NCI-H774 (cell line): ENCODE data around the gene ARCN1.
"Not testable (repeated sequence)": the region's sequence is repeated elsewhere in the genome, so short reads cannot be mapped to it uniquely, and the experiment has no call there.

ENCODE experiments used
- DNase-seq: peaks from one replicate; lab custom pipeline; 2025; lab: John Stamatoyannopoulos, UW

ARCN1 gene

DNA sequence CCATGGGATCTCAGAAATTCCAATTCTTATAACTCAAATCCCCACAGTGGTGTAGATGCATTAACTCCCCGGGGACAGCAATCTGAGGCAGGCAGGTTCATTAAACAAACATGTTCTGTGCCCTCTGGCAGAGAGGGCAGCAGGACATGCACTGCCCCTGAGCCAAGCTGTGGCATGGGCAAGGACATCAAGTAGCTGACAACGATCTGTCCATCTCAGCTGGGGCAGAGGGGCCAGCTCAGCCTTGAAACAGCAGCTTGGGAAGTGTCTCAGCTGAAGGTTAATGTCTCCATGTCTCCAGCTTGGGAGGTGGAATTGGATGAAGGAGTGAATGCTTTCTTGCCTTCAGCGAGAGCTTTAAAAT lies 27.6 kb upstream of the ARCN1 start:
- DNase-seq, result no peak

DNA sequence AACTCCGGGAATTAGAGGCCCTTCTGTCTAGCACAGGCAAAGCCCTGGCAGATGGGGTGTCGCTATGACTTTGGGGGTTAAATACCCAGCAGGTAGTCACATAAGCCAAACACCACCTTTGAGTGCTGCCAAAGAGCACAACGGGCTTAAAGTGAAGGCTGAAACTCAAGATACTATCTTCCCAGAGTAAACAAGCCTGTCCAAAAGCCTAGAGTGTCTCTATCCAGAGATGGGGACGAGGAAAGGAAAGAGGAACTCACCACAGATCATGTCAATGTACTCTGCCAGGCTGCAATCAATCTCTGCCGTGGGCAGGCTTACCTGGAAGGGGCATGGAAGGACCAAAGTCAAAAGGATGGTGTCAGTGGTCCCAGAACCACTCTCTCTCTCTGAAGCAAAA lies 26.7 kb upstream of the ARCN1 start:
- no peak for DNase-seq

DNA sequence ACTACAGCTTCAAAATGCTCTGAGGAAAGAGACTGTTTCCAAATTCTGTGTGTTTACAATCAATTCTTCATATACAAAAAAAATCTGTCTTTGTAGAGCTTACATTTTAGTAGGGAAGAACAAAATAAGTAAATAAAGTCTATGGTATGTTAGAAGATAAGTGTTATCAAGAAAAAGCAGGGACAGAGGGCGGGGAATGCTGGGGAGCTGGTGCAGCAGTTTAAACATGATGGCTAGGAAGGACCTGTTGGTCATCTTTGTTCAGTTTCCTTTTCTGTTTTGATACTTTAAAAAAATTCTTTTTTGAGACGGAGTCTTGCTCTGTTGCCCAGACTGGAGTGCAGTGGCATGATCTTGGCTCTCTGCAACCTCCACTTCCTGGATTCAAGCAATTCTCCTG lies 25.1 kb upstream of the ARCN1 start:
- DNase-seq, result no peak

DNA sequence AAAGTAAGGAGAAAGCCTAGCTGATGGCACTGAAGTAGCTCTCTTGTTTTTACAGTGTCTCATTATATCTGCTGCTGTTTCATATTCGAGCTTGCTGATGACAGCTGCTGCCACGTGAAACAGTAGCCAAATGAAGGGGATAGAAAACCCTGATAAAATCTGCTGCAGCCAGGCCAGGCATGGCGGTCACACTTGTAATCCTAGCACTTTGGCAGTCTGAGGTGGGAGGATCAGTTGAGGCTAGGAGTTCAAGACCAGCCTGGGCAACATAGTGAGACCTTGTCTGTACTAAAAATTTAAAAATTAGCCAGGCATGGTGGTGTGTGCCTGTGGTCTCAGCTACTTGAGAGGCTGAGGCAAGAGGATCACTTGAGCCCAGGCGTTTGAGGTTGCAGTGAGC lies 19.9 kb upstream of the ARCN1 start:
- DNase-seq, result no peak

DNA sequence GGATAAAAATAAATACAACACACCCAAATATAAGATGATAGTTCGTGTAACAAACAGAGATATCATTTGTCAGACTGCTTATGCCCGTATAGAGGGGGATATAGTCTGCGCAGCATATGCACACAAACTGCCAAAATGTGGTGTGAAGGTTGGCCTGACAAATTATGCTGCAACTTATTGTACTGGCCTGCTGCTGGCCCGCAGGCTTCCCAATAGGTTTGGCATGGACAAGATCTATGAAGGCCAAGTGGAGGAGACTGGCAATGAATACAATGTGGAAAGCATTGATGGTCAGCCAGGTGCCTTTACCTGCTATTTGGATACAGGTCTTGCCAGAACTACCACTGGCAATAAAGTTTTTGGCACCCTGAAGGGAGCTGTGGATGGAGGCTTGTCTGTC lies 11.4 kb upstream of the ARCN1 start:
- DNase-seq, result no peak

DNA sequence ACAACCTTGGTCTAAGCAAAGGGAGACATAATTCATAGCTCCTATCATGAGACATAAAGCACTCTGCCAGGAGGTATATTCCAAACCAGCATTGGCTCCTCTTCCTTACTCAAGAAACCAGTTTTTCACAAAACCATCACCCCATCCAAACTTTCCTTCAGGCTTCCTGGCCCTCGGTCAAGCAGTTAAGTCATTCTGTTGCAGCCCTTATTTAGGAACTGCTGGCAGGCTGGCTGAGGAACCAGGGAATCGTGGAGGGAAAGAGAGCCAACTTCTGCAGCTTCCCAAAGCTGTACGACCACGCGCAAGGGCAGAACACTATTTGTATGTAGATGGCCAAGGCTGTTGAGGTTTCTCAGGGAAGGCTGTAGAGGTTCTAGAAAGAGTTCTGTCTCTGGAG lies 7.2 kb upstream of the ARCN1 start:
- DNase-seq, result no peak

DNA sequence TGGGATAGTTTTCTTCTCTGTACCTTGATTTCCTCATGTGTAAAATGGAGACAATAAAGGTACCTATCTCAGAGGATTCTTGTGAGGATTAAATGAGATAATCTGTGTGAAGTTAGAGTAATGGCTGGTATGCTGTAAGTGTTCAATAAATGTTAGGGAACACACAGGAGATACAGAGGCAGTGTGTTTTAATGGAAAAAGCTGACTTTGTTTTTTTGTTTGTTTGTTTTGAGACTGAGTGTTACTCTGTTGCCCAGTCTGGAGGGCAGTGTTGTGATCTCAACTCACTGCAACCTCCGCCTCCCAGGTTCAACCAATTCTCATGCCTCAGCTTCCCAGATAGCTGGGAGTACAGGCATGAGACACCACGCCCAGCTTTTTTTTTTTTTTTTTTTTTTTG lies 2.5 kb upstream of the ARCN1 start:
- DNase-seq, result no peak

DNA sequence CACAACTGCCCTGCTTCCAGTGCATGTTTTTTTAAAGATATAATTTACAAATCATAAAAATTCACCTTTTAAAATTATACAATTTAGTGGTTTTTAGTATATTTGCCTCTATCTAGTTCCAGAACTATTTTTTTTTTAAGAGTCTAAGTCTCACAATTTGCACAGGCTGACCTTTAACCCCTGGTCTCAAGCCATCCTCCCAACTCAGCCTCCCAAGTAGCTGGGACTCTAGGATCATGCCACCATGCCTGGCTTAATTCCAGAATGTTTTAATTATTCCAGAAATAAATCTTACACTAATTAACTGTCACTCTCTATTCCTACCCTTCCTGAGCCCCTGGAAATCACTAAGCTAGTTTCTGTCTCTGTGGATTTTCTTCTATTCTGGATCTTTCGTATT lies 1.4 kb upstream of the ARCN1 start:
- no peak for DNase-seq

DNA sequence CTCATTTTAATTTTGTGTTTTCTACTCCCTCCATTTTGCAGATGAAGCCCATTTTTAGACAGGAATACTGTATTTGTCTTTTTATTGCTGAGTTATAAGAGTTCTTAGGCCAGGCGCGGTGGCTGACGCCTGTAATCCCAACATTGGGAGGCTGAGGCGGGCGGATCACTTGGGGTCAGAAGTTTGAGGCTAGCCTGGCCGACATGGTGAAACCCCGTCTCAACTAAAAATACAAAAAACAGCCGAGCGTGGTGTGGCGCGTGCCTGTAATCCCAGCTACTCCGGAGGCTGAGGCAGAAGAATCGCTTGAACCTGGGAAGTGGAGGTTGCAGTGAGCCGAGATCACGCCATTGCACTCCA lies 528 bp upstream of the ARCN1 start:
- not testable (repeated sequence) for DNase-seq

DNA sequence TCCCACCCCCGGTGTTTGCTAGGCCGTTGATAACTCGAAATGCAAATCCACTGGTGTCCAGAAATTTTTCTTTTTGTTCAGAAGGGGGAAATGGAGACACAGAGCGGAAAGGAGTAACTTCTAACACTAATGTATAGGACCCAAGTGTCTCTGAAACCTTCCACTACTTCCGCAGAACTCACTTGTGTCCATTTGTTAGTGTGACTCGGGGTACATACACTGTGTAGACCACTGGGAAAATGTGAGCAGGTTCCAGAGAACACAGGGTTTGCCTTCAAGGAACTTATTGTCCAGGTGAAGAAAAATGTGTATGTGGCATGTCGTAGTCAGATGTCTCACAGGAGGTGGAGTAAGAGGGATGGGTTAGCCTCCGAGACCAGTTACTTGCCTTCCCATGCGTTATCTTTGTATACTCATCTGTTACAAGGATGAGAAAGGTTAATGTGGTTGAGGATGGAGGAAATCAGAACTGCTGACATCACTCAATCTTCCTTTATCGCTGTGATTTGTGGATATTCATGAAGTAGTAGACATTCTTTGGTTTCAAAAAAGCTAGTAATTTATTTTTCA lies 857 bp downstream of the ARCN1 start:
- no peak for DNase-seq

DNA sequence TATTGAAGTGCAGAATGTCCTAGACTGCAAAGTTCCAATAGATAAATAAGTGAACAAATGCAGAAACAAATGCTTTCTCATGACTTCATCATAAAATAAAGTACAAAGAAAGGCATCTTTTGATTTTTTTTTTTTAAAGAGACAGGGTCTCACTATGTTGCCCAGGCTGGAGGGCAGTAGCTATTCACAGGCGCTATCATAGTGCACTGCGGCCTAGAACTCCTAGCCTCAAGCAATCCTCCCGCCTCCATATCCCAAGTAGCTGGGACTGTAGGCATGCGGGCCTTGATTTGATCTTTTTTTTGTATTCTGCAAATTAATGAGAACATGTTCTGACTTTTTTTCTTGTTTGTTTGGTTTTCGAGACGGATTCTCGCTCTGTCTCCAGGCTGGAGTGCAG lies 2.4 kb downstream of the ARCN1 start:
- no peak for DNase-seq

DNA sequence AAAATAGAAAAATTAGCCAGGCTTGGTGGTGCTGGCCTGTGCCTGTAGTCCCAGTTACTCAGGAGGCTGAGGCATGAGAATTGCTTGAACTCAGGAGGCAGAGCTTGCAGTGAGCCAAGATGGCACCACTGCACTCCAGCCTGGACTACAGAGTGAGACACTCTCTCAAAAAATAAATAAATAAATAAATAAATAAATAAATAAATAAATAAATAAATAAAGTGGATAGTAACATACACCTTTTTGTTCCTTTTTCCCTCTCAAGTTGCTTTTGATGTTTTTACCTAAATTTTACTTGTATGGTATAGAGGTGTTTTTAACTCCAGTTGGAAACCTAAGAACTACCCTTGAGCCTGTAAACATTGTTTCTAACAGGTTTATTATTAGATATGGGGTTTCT lies 5.8 kb downstream of the ARCN1 start:
- DNase-seq, result not testable (repeated sequence)

DNA sequence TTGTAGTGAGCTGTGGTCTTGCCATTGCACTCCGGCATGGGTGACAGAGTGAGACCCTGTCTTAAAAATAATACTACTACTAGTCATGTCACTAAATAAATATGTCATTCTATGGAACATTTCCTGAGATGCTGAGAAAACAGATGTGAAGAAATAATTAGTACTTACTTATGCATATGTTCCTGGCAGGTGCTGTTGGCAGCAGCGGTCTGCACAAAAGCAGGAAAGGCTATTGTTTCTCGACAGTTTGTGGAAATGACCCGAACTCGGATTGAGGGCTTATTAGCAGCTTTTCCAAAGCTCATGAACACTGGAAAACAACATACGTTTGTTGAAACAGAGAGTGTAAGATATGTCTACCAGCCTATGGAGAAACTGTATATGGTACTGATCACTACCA lies 8.8 kb downstream of the ARCN1 start:
- peak; percentile 45 for DNase-seq

DNA sequence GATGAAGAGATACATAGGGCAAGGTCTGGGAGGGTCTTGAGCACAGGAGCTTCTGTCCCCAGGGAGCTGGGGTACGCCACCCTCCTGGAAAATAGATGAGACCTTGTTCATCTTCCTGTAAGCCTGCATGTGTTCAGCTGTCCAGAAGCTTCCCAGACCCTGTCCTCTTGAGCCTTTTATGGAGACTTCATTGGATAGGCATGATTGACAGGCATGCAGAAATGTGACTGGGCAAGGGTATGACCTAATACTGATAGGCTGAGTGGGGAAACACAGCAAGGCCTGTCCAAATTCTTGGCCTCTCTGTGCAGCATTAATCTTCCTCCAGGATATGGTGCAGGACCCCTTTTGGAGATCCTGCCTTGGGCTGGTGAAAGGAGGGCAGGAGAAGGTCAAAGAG lies 15.7 kb downstream of the ARCN1 start:
- DNase-seq, result no peak

DNA sequence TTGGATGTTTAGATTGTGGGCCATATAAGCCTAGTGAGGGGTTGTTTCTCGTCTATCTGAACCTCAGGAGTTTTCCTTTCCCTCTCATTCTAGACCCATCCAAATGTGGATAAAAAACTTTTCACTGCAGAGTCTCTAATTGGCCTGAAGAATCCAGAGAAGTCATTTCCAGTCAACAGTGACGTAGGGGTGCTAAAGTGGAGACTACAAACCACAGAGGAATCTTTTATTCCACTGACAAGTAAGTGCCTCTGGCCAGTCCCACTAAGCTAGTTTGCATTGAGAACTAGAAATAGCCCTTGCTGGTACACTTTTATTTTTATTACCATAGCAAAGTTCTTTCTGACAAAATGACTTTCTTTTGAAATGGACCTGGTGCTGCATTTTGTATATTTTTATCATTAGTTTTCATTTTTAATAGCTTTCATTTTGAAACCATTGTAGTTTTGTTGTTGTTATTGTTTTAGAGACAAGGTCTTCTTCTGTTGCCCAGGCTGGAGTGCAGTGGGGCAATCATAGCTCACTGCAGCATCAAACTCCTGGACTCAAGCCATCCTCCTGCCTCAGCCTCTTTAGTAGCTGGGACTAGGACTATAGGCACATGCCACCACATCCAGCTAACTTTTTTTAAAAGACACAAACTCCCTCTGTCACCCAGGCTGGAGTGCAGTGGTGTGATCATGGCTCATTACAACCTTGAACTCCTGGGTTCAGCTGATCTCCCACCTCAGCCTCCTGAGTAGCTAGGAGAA lies 20.6 kb downstream of the ARCN1 start:
- no peak for DNase-seq

DNA sequence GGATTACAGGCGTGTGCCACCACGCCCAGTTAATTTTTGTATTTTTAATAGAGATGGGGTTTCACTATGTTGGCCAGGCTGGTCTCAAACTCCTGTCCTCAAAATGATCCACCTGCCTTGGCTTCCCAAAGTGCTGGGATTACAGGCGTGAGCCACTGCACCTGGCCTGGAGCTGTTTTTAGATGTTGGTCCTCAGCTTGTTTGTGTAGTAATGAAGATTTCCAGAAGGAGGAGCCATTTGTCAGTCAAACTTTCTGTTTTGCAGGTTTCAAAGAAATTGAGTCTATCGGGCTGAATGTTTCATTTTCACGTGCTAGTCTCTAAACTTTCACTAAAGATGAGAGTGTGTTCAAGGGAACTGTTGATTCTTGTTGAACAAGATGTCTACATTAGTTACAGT lies 22.8 kb downstream of the ARCN1 start:
- not testable (repeated sequence) for DNase-seq

DNA sequence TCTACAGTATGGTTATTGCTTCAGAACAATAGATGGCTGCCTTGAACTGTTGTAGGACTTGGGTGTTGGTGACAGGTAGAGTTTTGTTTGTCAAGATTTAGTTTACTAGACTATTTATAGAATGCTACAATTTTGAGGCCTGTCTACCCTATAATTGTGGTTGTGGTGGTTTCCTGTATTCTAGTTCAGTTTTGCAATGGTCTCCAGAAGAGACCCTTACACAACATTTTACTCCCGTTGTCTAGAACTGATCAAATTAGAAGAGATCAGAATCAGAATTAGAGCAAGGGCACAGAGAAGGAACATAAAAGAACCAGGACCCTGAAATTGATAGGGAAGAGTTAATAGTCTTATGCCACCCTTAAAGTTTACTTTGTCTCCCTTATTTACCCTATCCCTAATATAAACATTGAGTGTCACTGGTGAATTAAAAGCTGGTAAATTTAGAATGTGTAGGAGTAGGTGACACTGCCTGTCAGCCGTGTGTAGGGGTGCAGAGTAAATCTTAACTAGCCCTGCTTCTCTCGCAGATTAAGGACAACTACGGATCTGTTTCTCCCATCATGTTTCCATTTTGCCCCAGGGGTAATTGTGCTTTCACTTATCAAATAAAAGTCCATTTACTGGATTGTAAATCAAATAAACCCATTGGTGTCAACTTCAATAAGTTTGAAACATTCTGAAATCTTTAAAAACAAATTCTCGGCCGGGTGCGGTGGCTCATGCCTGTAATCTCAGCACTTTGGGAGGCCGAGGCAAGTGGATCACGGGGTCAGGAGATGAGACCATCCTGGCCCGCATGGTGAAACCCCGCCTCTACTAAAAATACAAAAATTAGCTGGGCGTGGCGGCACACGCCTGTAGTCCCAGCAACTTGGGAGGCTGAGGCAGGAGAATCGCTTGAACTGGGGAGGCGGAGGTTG lies 24.3 kb downstream of the ARCN1 start:
- DNase-seq, result no peak

DNA sequence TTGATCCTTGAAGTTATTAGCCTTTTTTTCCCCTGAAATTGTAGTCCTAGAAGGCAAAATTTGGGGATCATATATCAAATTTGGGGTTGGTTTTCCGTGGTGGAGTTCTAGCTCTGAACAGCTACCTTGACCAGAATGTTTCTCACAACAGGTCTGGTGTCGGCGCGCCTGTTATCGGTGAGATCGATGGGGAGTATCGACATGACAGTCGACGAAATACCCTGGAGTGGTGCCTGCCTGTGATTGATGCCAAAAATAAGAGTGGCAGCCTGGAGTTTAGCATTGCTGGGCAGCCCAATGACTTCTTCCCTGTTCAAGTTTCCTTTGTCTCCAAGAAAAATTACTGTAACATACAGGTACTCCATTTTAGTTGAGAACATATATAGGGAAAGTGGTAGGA lies 25.3 kb downstream of the ARCN1 start:
- DNase-seq, result no peak

DNA sequence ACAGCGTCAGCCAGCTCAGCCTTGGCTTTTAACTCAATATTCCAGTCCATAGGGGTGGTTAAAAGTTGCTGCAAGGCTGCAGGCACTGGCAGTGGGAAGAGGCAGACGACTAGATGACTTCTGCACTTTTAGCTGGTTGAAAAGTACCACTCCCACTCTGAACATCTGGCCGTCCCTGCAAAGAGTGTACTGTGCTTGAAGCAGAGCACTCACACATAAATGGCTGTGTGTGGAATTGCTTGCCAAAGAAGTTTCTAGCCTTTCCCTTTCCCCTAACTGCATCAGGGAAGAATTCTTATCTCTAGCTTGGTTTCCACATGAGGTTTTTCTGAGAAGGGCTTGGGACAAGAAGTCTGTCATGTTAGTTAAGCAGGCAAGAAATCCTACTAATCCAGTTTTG lies 30.1 kb downstream of the ARCN1 start:
- no peak for DNase-seq

DNA sequence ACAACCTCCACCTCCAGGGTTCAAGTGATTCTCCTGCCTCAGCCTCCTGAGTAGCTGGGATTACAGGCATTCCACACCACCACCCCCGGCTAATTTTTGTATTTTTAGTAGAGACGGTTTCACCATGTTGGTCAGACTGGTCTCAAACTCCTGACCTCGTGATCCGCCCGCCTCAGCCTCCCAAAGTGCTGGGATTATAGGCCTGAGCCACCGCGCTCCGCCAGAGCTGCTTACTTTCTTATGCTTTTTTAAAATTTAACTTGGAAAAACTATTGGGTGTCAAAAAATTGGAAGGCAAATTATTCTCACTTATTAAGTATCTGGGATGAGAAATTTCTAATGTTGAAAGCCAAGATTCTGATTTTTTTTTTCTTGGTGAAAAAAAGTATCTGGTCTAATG lies 31.5 kb downstream of the ARCN1 start:
- not testable (repeated sequence) for DNase-seq

DNA sequence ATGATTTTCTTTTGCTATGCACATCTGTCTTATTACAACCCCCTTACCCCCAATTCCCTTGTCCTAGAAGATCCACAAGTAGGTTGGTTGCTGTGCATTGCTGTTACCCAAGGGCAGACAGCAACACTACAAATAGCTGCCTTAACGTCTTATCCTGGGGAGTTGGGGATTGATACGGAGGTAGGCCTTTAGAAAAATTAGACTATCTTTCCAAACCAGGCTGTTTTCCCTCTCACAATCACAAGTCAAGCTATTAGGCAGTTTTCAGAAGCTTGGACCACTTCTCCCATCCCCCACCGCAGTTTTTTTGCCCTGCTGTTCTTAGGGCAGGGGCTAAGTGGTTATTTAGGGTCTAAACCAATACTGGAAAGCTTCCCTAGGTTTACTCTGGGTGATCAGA lies 32.4 kb downstream of the ARCN1 start:
- DNase-seq, result no peak

DNA sequence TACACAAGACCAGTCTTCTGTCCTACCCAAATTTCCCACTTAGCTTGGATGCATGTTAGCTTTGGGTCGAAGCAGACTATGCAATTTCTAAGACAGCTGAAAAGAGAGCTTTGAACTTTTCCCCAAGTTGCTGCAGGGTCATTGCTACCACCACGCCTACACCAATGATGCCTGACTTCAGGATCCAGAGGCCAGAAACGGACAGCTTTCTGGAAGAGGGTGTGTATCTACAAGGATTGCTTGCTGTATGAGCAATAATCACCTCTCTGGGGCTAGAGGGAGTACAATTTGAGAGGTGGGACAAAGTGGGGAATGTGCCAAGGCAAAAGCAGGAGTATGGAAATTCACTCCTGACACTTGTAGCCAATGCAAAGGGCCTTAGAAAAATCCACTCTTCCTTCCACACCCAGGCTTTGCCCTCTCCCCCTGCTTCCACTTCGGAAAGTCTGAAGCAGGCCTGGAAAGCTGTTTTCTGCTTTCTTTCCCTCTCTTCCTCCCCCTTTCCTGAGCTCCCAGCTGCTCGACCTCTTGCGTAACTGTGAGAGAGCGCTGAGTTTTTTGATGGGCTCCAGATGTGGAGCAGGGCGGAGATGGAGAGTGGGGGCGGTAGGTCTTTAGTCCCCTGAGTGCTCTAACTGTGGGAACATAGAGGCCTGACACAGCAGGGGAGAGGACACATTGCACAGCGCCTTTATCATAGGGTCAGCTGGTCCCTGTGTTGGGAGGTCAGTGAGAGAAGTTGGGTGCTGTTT lies 33.1 kb downstream of the ARCN1 start:
- no peak for DNase-seq
